Measurements from ENCODE around the gene OXA1L. TPM values are rescaled to one million over a fixed set of nuclear protein-coding genes. Genes with fewer than 3 reads are reported as not detected.

The OXA1L gene
- total RNA-seq, 1 experiment from 2014 or later, result 71.3 TPM

DNA sequence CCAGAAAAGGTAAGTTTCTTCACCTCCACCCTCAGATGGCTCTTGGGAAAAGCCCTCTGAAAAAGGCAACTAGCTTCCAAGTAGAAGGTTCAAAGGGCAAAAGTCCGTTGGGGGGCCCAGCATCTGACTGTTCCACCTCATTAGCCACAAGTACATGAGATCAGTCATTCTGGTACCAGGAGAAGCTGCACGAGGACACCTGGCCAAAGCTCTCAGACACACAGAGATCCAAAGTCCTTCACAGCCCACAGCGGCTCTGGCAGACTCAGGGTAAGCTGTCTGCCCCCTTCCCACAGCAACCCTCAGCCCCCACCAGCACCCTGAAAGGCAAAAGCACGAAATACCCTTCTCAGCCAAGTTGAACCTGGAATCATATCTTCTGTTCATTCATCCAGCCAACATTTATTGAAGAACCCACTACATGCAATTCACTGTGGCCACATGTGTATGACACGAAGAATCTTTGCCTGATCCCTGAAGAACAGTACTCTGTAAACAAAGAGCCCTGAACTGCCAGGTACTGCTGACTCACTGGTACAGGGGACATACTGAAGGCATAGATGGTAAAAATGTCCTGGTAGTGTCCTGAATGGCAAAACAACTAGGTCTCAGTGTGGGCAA lies 29.7 kb downstream of the OXA1L start:
- H3K9me3 ChIP-seq (ENCODE audit: control insufficient read depth, insufficient read depth, low read depth, low read length), result no peaks in the 10 kb centered on the region
- no peak overlapping the region for H3K4me3 ChIP-seq (ENCODE audit: low read depth in 2 of 2, low read length in 2 of 2)
- in situ Hi-C loops (cut with HindIII; ENCODE audit: low pct_unique_long_range_greater_than_20kb, low sequenced_read_pairs), result no loop called here
- TF ChIP-seq, protein P1, sequence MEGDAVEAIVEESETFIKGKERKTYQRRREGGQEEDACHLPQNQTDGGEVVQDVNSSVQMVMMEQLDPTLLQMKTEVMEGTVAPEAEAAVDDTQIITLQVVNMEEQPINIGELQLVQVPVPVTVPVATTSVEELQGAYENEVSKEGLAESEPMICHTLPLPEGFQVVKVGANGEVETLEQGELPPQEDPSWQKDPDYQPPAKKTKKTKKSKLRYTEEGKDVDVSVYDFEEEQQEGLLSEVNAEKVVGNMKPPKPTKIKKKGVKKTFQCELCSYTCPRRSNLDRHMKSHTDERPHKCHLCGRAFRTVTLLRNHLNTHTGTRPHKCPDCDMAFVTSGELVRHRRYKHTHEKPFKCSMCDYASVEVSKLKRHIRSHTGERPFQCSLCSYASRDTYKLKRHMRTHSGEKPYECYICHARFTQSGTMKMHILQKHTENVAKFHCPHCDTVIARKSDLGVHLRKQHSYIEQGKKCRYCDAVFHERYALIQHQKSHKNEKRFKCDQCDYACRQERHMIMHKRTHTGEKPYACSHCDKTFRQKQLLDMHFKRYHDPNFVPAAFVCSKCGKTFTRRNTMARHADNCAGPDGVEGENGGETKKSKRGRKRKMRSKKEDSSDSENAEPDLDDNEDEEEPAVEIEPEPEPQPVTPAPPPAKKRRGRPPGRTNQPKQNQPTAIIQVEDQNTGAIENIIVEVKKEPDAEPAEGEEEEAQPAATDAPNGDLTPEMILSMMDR (IDR thresholded peaks at IDR 0.05), result no peak
- POLR2A ChIA-PET, result no interaction called here
- intact Hi-C loops (cut with micrococcal nuclease; ENCODE audit: unreplicated experiment), result no loop called here
- DNase-seq (ENCODE audit: low read depth, low spot score), result no peak
- no peak for ATAC-seq
- H3K36me3 ChIP-seq (ENCODE audit: control insufficient read depth, insufficient read depth, low read length), result no peaks in the 10 kb centered on the region
- CTCF ChIA-PET, result no interaction called here
- H3K27me3 ChIP-seq (ENCODE audit: control insufficient read depth, insufficient read depth, low read length), result no peaks in the 10 kb centered on the region; the same call in 1 of the 2 replicates
- H3K4me1 ChIP-seq (ENCODE audit: control insufficient read depth, insufficient read depth, low read length), result no peaks in the 10 kb centered on the region
- BruUV-seq (replicated peaks), result no TSS peak
- no peak overlapping the region for H3K27ac ChIP-seq (ENCODE audit: low read length)

DNA sequence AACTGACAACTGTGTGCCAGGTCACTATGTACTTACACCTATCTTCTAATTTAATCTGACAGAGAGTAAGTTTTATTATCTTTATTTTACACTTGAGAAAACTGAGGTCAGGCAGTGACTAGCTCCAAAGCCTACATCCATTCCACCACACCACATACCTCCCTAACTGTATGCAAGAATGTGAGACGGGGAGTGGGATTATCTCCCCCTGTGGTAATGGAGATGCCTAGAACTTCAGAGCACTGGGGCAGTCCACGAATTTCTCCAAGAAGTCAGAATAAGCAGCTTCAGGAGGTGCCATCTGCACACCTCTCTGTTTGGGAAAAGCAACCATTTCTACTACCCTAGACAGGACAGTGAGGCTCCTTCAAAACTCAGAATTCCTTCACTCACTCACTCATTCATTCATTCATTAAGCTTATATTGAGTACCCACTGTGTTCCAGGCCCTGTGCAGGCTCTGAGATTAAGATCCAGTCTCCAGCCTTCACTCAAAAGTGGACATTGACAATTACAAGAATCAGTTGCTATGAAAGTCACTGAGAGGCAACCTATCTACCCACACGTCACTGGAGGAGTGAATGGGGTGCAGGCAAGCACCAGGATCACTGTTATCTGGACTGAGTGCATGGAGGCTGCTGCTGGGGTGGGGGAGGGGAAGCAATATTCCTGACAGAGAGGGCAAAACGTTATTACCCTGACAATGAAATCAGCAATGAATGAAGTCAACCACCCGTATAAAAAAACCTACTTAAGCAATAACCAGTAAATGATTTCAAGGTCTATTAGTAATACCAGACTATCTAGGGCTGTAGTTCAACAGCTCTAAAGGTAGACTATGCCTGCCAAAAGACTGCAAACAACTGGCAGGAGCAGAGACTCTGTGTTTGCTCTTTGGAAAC lies 30.8 kb downstream of the OXA1L start:
- H3K27ac ChIP-seq (ENCODE audit: low read length), result no peak overlapping the region
- TF ChIP-seq SIN3A (IDR thresholded peaks at IDR 0.05; ENCODE audit: borderline replicate concordance, insufficient read depth, low read depth, low read length) (no peak), POLR2AphosphoS5 (IDR thresholded peaks at IDR 0.05; ENCODE audit: low read depth, low read length) (no peak), TCF7L2 (IDR thresholded peaks at IDR 0.05; ENCODE audit: low read depth, low read length) (no peak)
- TF ChIP-seq, protein P2, sequence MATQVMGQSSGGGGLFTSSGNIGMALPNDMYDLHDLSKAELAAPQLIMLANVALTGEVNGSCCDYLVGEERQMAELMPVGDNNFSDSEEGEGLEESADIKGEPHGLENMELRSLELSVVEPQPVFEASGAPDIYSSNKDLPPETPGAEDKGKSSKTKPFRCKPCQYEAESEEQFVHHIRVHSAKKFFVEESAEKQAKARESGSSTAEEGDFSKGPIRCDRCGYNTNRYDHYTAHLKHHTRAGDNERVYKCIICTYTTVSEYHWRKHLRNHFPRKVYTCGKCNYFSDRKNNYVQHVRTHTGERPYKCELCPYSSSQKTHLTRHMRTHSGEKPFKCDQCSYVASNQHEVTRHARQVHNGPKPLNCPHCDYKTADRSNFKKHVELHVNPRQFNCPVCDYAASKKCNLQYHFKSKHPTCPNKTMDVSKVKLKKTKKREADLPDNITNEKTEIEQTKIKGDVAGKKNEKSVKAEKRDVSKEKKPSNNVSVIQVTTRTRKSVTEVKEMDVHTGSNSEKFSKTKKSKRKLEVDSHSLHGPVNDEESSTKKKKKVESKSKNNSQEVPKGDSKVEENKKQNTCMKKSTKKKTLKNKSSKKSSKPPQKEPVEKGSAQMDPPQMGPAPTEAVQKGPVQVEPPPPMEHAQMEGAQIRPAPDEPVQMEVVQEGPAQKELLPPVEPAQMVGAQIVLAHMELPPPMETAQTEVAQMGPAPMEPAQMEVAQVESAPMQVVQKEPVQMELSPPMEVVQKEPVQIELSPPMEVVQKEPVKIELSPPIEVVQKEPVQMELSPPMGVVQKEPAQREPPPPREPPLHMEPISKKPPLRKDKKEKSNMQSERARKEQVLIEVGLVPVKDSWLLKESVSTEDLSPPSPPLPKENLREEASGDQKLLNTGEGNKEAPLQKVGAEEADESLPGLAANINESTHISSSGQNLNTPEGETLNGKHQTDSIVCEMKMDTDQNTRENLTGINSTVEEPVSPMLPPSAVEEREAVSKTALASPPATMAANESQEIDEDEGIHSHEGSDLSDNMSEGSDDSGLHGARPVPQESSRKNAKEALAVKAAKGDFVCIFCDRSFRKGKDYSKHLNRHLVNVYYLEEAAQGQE (IDR thresholded peaks at IDR 0.05; ENCODE audit: insufficient read depth in 1 of 2, low read depth in 2 of 2, low read length in 1 of 2), result no peak
- no peak overlapping the region for H3K4me3 ChIP-seq (ENCODE audit: low read depth in 2 of 2, low read length in 2 of 2)
- intact Hi-C loops (cut with micrococcal nuclease; ENCODE audit: unreplicated experiment) (no loop called here), in situ Hi-C loops (cut with HindIII; ENCODE audit: low pct_unique_long_range_greater_than_20kb, low sequenced_read_pairs) (no loop called here)
- H3K27me3 ChIP-seq (ENCODE audit: control insufficient read depth, insufficient read depth, low read length), result no peaks in the 10 kb centered on the region; the same call in 1 of the 2 replicates
- DNase-seq (ENCODE audit: low read depth, low spot score), result no peak
- POLR2A ChIA-PET, result no interaction called here
- CTCF ChIA-PET, result no interaction called here
- ATAC-seq, result no peak
- BruUV-seq (replicated peaks), result no TSS peak
- H3K4me1 ChIP-seq (ENCODE audit: control insufficient read depth, insufficient read depth, low read length), result no peaks in the 10 kb centered on the region
- H3K36me3 ChIP-seq (ENCODE audit: control insufficient read depth, insufficient read depth, low read length), result no peaks in the 10 kb centered on the region
- no peaks in the 10 kb centered on the region for H3K9me3 ChIP-seq (ENCODE audit: control insufficient read depth, insufficient read depth, low read depth, low read length)

DNA sequence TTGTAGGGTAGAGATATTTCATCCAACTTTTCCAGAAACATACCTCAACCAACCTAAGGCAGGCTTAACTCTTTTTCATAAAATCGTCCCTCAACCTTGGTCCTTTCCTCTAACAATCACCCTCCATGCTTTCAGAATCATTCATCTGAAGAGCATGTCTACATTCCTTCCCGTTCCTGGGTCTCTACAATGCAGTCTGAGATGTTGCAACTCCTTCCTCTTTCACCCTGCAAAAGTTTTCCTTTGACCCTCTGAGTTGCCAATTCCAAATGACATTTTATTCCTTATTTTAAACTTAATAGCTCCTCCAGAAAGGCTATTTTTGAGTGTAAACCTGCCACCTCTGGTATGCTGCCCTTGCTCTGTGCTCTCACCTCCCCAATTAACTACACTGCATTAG lies 32.0 kb downstream of the OXA1L start:
- CTCF ChIA-PET, result no interaction called here
- no peak overlapping the region for H3K4me3 ChIP-seq (ENCODE audit: low read depth in 2 of 2, low read length in 2 of 2)
- H3K27me3 ChIP-seq (ENCODE audit: control insufficient read depth, insufficient read depth, low read length), result no peaks in the 10 kb centered on the region; the same call in 1 of the 2 replicates
- H3K27ac ChIP-seq (ENCODE audit: low read length), result no peak overlapping the region
- BruUV-seq (replicated peaks), result no TSS peak
- TF ChIP-seq TCF7L2 (IDR thresholded peaks at IDR 0.05; ENCODE audit: low read depth, low read length) (no peak), POLR2AphosphoS5 (IDR thresholded peaks at IDR 0.05; ENCODE audit: low read depth, low read length) (no peak)
- ATAC-seq, result no peak
- no peak for DNase-seq (ENCODE audit: low read depth, low spot score)
- in situ Hi-C loops (cut with HindIII; ENCODE audit: low pct_unique_long_range_greater_than_20kb, low sequenced_read_pairs) (no loop called here), intact Hi-C loops (cut with micrococcal nuclease; ENCODE audit: unreplicated experiment) (no loop called here)
- no peaks in the 10 kb centered on the region for H3K9me3 ChIP-seq (ENCODE audit: control insufficient read depth, insufficient read depth, low read depth, low read length)
- POLR2A ChIA-PET, result no interaction called here
- no peaks in the 10 kb centered on the region for H3K36me3 ChIP-seq (ENCODE audit: control insufficient read depth, insufficient read depth, low read length)
- no peaks in the 10 kb centered on the region for H3K4me1 ChIP-seq (ENCODE audit: control insufficient read depth, insufficient read depth, low read length)

All from Panc1 (cell line).